Peyer's patch (tissue), 4 donors: Measurements from ENCODE around the gene TMEM52B.

Experiments
- CTCF ChIP-seq, 6 experiments: fragments of 450-650 bp in 4 of 6; fragments of 200-600 bp in 2 of 6; sonication (generic) in 1 of 6; IDR thresholded peaks; one replicate each; pipeline ENCODE4 v1.5.1; 2017 to 2019; ENCODE audit warnings: antibody characterized with exemption in 6 of 6, mild to moderate bottlenecking in 3 of 6, moderate library complexity in 1 of 6
- POLR2A ChIP-seq, 2 donors: fragments of 450-650 bp; IDR thresholded peaks; one replicate each; pipeline ENCODE4 v1.5.1; 2017; ENCODE audit warnings: antibody characterized with exemption in 2 of 2, mild to moderate bottlenecking in 2 of 2, moderate library complexity in 2 of 2

GRCh38 chr12:10196210-10196609 is 17.4 kb downstream of the TMEM52B start:
- TF ChIP-seq CTCF (IDR thresholded peaks at IDR 0.05) (no peak), POLR2A (IDR thresholded peaks at IDR 0.05) (no peak)
